Measurements from ENCODE around the gene STEAP1.

DNA sequence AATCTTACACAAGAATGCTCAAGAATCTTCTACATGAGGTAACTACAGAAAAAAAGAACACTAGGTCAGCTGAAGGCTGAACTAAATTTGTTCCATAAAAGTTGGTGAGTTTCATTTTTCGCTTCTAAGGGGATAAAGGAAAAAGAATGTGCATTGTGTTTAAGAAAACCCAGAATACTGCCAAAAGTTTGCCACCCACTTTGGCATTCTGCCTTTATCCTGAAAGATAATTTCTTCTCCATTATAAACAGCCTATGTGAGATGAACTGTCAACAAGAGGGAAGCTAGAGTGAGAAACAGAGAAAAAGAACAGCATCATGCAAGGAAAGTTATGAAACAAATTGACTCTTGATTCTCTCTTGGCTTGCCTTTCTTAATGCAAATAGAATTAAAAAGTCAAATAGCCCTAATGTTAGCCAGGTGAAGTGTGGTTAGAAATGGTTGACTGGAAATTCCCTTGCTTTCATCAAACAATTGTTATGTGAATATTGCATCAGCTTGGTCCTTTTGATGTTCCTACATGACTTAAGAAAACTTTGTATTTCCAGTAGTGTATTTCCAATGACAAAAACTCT is 25.8 kb downstream of the STEAP1 start:
- TF ChIP-seq, protein P1, sequence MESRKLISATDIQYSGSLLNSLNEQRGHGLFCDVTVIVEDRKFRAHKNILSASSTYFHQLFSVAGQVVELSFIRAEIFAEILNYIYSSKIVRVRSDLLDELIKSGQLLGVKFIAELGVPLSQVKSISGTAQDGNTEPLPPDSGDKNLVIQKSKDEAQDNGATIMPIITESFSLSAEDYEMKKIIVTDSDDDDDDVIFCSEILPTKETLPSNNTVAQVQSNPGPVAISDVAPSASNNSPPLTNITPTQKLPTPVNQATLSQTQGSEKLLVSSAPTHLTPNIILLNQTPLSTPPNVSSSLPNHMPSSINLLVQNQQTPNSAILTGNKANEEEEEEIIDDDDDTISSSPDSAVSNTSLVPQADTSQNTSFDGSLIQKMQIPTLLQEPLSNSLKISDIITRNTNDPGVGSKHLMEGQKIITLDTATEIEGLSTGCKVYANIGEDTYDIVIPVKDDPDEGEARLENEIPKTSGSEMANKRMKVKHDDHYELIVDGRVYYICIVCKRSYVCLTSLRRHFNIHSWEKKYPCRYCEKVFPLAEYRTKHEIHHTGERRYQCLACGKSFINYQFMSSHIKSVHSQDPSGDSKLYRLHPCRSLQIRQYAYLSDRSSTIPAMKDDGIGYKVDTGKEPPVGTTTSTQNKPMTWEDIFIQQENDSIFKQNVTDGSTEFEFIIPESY (IDR thresholded peaks at IDR 0.05) = no peak
- TF ChIP-seq, protein P2, sequence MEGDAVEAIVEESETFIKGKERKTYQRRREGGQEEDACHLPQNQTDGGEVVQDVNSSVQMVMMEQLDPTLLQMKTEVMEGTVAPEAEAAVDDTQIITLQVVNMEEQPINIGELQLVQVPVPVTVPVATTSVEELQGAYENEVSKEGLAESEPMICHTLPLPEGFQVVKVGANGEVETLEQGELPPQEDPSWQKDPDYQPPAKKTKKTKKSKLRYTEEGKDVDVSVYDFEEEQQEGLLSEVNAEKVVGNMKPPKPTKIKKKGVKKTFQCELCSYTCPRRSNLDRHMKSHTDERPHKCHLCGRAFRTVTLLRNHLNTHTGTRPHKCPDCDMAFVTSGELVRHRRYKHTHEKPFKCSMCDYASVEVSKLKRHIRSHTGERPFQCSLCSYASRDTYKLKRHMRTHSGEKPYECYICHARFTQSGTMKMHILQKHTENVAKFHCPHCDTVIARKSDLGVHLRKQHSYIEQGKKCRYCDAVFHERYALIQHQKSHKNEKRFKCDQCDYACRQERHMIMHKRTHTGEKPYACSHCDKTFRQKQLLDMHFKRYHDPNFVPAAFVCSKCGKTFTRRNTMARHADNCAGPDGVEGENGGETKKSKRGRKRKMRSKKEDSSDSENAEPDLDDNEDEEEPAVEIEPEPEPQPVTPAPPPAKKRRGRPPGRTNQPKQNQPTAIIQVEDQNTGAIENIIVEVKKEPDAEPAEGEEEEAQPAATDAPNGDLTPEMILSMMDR (IDR thresholded peaks at IDR 0.05; ENCODE audit: low read depth, low read length, missing input control) = no peak
- TF ChIP-seq RAD21 (IDR thresholded peaks at IDR 0.05) (no peak), TAF1 (conservative IDR thresholded peaks at IDR 0.05) (no peak), EGR1 (IDR thresholded peaks at IDR 0.05; ENCODE audit: low read depth in 2 of 2) (no peak), GABPA (IDR thresholded peaks at IDR 0.05 in 1 of 2, conservative IDR thresholded peaks at IDR 0.05 in 1 of 2) (no peak), RXRA (IDR thresholded peaks at IDR 0.05) (peak in 1 of 2 donors; percentile 22), YY1 (IDR thresholded peaks at IDR 0.05) (no peak), FOXA2 (IDR thresholded peaks at IDR 0.05) (no peak), SP1 (IDR thresholded peaks at IDR 0.05) (peak; percentile 20), HNF4G (IDR thresholded peaks at IDR 0.05) (no peak), JUND (IDR thresholded peaks at IDR 0.05) (no peak)
- TF ChIP-seq, protein P3, sequence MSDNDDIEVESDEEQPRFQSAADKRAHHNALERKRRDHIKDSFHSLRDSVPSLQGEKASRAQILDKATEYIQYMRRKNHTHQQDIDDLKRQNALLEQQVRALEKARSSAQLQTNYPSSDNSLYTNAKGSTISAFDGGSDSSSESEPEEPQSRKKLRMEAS (IDR thresholded peaks at IDR 0.05) = no peak
- TF ChIP-seq, protein P4, sequence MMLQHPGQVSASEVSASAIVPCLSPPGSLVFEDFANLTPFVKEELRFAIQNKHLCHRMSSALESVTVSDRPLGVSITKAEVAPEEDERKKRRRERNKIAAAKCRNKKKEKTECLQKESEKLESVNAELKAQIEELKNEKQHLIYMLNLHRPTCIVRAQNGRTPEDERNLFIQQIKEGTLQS (IDR thresholded peaks at IDR 0.05) = peak; percentile 65
